GM12878 (cell line): ENCODE results near the gene NLRC5. TPM values are rescaled to one million over a fixed set of nuclear protein-coding genes. Genes with fewer than 3 reads are reported as not detected.

Source experiments
- ATAC-seq: fragments of 200-7000 bp; cut with Tn5 transposase; 3 replicates; pipeline ENCODE4 v1.9.1; 2020; ENCODE audit warnings: mild to moderate bottlenecking, moderate library complexity
- BruUV-seq: library from RNA; stranded (reverse); fragments of 400-500 nt; replicated peaks from 2 replicates; lab custom pipeline; 2021; lab: Mats Ljungman, UMichigan
- CTCF ChIA-PET: fragments of 300-600 bp; sonication (Branson Sonifier 250); formaldehyde crosslinking; extraction: SDS; loops from one replicate; lab custom pipeline; 2021; ENCODE audit warnings: inconsistent platforms; lab: Yijun Ruan, JAX
- POLR2A ChIA-PET: fragments of 350-600 bp; formaldehyde crosslinking; extraction: SDS; loops from one replicate; lab custom pipeline; 2021; ENCODE audit warnings: inconsistent platforms; lab: Charles Lee
- RAD21 ChIA-PET: fragments of 300-600 bp; sonication (Branson Sonifier 250); formaldehyde crosslinking; loops from one replicate; lab custom pipeline; 2023; ENCODE audit warnings: antibody characterized with exemption; ENCODE audit not compliant: unreplicated experiment; lab: Charles Lee
- SMC1A ChIA-PET: fragments of 300-600 bp; sonication (Branson Sonifier 250); formaldehyde crosslinking; loops from one replicate; lab custom pipeline; 2023; ENCODE audit not compliant: unreplicated experiment, uncharacterized antibody; lab: Charles Lee
- DNase-seq: peaks from one replicate; pipeline ENCODE4 v3.0.0-alpha.2; 2011; ENCODE audit warnings: low read depth, low spot score
- FAIRE-seq: peaks from 3 replicates; lab custom pipeline; 2011; peaks lifted over from hg19 to GRCh38; lab: Jason Lieb, UNC
- H2AFZ ChIP-seq: 2 replicates; pipeline ENCODE4 v1.6.0; 2011; ENCODE audit warnings: low read depth, low read length, control low read depth; ENCODE audit not compliant: control insufficient read depth
- H3K27ac ChIP-seq: 2 replicates; pipeline ENCODE4 v1.5.1; 2011; ENCODE audit warnings: control low read depth; ENCODE audit not compliant: control insufficient read depth, insufficient read depth
- H3K27me3 ChIP-seq, 2 experiments: replicated peaks in 1 of 2; 2 replicates each; pipeline versions ENCODE4 v1.6.0 to v1.6.1; 2011; ENCODE audit warnings: low read length in 1 of 2; ENCODE audit not compliant: control insufficient read depth in 2 of 2, insufficient read depth in 2 of 2
- H3K36me3 ChIP-seq, 2 experiments: 2 replicates each; pipeline ENCODE4 v1.5.1; 2011; ENCODE audit warnings: low read length in 1 of 2; ENCODE audit not compliant: control insufficient read depth in 2 of 2, insufficient read depth in 2 of 2
- H3K4me1 ChIP-seq: 2 replicates; pipeline ENCODE4 v1.6.1; 2011; ENCODE audit warnings: mild to moderate bottlenecking, low read length, moderate library complexity, mixed read lengths; ENCODE audit not compliant: control insufficient read depth, insufficient read depth
- H3K4me2 ChIP-seq: 2 replicates; pipeline ENCODE4 v1.6.0; 2011; ENCODE audit warnings: control low read depth; ENCODE audit not compliant: control insufficient read depth, insufficient read depth
- H3K4me3 ChIP-seq: fragments of 200-600 bp; sonication (generic); 2 replicates; pipeline ENCODE4 v1.5.1; 2016
- H3K79me2 ChIP-seq: 2 replicates; pipeline ENCODE4 v1.6.0; 2011; ENCODE audit warnings: low read length; ENCODE audit not compliant: control insufficient read depth, insufficient read depth
- H3K9ac ChIP-seq: 2 replicates; pipeline ENCODE4 v1.8.0; 2011; ENCODE audit warnings: low read length, control low read depth, mixed read lengths; ENCODE audit not compliant: control insufficient read depth, insufficient read depth
- H3K9me3 ChIP-seq: replicated peaks from 3 replicates; pipeline ENCODE4 v1.5.1; 2011; ENCODE audit warnings: mild to moderate bottlenecking, low read length; ENCODE audit not compliant: control insufficient read depth, insufficient read depth
- H4K20me1 ChIP-seq: 2 replicates; pipeline ENCODE4 v1.6.0; 2011; ENCODE audit not compliant: control insufficient read depth, insufficient read depth
- CBFB ChIP-seq: IDR thresholded peaks from 2 replicates; pipeline ENCODE4 v1.6.1; 2016; ENCODE audit warnings: antibody characterized with exemption, low read depth
- CEBPB ChIP-seq, 2 experiments: fragments of 150-350 bp in 1 of 2; IDR thresholded peaks; 2 replicates each; pipeline ENCODE4 v1.6.1; 2012 to 2014; ENCODE audit warnings: low read depth in 2 of 2, low read length in 2 of 2, borderline replicate concordance in 1 of 2, inconsistent platforms in 1 of 2
- CHD2 ChIP-seq: IDR thresholded peaks from 2 replicates; pipeline ENCODE4 v1.6.1; 2011; ENCODE audit warnings: low read depth, low read length, improper control_type of control experiment, borderline replicate concordance
- CREM ChIP-seq: IDR thresholded peaks from 2 replicates; pipeline ENCODE4 v1.6.1; 2014; ENCODE audit warnings: antibody characterized with exemption, low read depth
- EED ChIP-seq: sonication (generic); IDR thresholded peaks from 2 replicates; pipeline ENCODE4 v1.6.1; 2016; ENCODE audit warnings: antibody characterized with exemption, low read depth
- EP300 ChIP-seq, 2 experiments: fragments of 150-350 bp in 1 of 2; IDR thresholded peaks; 2 replicates each; pipeline ENCODE4 v1.6.1; 2011 to 2012; ENCODE audit warnings: low read depth in 2 of 2, low read length in 2 of 2, borderline replicate concordance in 1 of 2, improper control_type of control experiment in 1 of 2, inconsistent platforms in 1 of 2; ENCODE audit not compliant: control insufficient read depth in 1 of 2
- FOXK2 ChIP-seq: fragments of 450-650 bp; IDR thresholded peaks from 2 replicates; pipeline ENCODE4 v1.6.1; 2017; ENCODE audit warnings: mild to moderate bottlenecking, moderate library complexity
- IKZF1 ChIP-seq: fragments of 450-650 bp; conservative IDR thresholded peaks from 2 replicates; pipeline ENCODE4 v1.6.1; 2017; ENCODE audit warnings: antibody characterized with exemption, mild to moderate bottlenecking
- JUNB ChIP-seq: IDR thresholded peaks from 2 replicates; pipeline ENCODE4 v1.6.1; 2016; ENCODE audit warnings: antibody characterized with exemption, mild to moderate bottlenecking
- MYB ChIP-seq: fragments of 150-350 bp; IDR thresholded peaks from 2 replicates; pipeline ENCODE4 v1.6.1; 2014; ENCODE audit warnings: mild to moderate bottlenecking, low read depth, low read length, borderline replicate concordance
- PML ChIP-seq: IDR thresholded peaks from 2 replicates; pipeline ENCODE4 v1.6.1; 2012; ENCODE audit warnings: low read length, inconsistent platforms
- POU2F2 ChIP-seq: IDR thresholded peaks from 3 replicates; pipeline ENCODE4 v1.6.1; 2011; ENCODE audit warnings: low read depth, mild to moderate bottlenecking, low read length, borderline replicate concordance
- RB1 ChIP-seq: fragments of 450-650 bp; formaldehyde crosslinking; IDR thresholded peaks from 2 replicates; pipeline ENCODE4 v1.6.1; 2017; ENCODE audit warnings: mild to moderate bottlenecking, borderline replicate concordance
- SMC3 ChIP-seq: IDR thresholded peaks from 2 replicates; pipeline ENCODE4 v1.6.1; 2011; ENCODE audit warnings: low read length, improper control_type of control experiment, borderline replicate concordance
- TARDBP ChIP-seq: IDR thresholded peaks from 2 replicates; pipeline ENCODE4 v1.6.1; 2016; ENCODE audit warnings: borderline replicate concordance
- WGBS: methylation state at CpG from one replicate; pipeline ENCODE4 v1.1.6; 2016; ENCODE audit warnings: low lambda C conversion rate; ENCODE audit not compliant: insufficient replicate concordance, insufficient coverage; ENCODE audit errors: missing lambda C conversion rate; 5-methylcytosine and 5-hydroxymethylcytosine counted together
- in situ Hi-C: fragments of 300-500 bp; cut with MboI; formaldehyde crosslinking; loops from 9 replicates; pipeline ENCODE4 v1.14.3; 2018; ENCODE audit warnings: mixed read lengths
- intact Hi-C: fragments of 100-400 bp; cut with micrococcal nuclease; formaldehyde crosslinking; loops from one replicate; pipeline ENCODE4 v1.14.2; 2022; ENCODE audit not compliant: unreplicated experiment
- polyA plus RNA-seq, 11 experiments: library from polyadenylated mRNA; depleted of rRNA in 4 of 11; unstranded in 6 of 11; stranded (reverse) in 5 of 11; fragments of >200 nt; fragmentation: Nextera tagmentation in 4 of 11; fragmentation: Illumina TruSeq in 1 of 11; extraction: Ambion mirVana in 4 of 11; extraction: Trizol in 1 of 11; gene quantifications; 1 replicate in 1 of 11; 2 replicates in 10 of 11; pipeline versions ENCODE4 v1.2.1 to v1.2.3, GENCODE V29; 2011 to 2016; ENCODE audit warnings: inconsistent platforms in 2 of 11, missing spikeins in 2 of 11, low read depth in 1 of 11
- total RNA-seq, 4 experiments: library from RNA; depleted of rRNA in 3 of 4; stranded (reverse); fragments of >200 nt in 3 of 4; fragmentation: Illumina TruSeq in 1 of 4; extraction: Trizol in 1 of 4; gene quantifications; 2 replicates each; pipeline versions ENCODE4 v1.2.1 to v1.2.3, GENCODE V29; 2013 to 2021
- TF ChIP-seq, protein P1 (sequence below): IDR thresholded peaks from 2 replicates; pipeline ENCODE4 v1.6.1; 2012; ENCODE audit warnings: low read depth, low read length, improper control_type of control experiment
- TF ChIP-seq, protein P2 (sequence below): fragments of 450-650 bp; IDR thresholded peaks from 2 replicates; pipeline ENCODE4 v1.6.1; 2014; ENCODE audit warnings: mild to moderate bottlenecking
- TF ChIP-seq, protein P3 (sequence below): fragments of 450-650 bp; IDR thresholded peaks from 2 replicates; pipeline ENCODE4 v1.6.1; 2017; ENCODE audit warnings: mild to moderate bottlenecking, moderate library complexity

The NLRC5 gene
- total and polyA plus RNA-seq, 10 of the 15 experiments (the other 5 are each of a cell fraction or from before 2014, with no cell fraction given), result 13.1 to 105 (median 57.3) TPM

- H3K27me3 ChIP-seq, result no peaks in the 10 kb centered on the region
- H3K27ac ChIP-seq, result peak overlapping the region; percentile 54
- H3K4me1 ChIP-seq, result peaks cover 51% of the 10 kb centered on the region
- H3K79me2 ChIP-seq, result peaks cover 36% of the 10 kb centered on the region
- no peak for DNase-seq
- 83% methylated on average over 7 of the region's 7 CpGs for WGBS
- H3K9me3 ChIP-seq, result no peaks in the 10 kb centered on the region
- no peak for FAIRE-seq
- RAD21 ChIA-PET, result interaction anchor here (5.0 to 22.4 kb wide), 5 partner anchors 16 to 60 kb away, joined by 35 to 473 read pairs (median 75); partner anchors contain the start of gene CETP
- H3K9ac ChIP-seq, result peak overlapping the region; percentile 18; the same call in 1 of the 2 replicates
- in situ Hi-C loops, result no loop called here
- H4K20me1 ChIP-seq, result no peaks in the 10 kb centered on the region
- BruUV-seq, result no TSS peak
- H3K36me3 ChIP-seq, result no peaks in the 10 kb centered on the region
- peak overlapping the region; percentile 51; the same call in 1 of the 2 replicates for H3K4me2 ChIP-seq
- H3K4me3 ChIP-seq, result 0 out of 2 replicates have a peak overlapping the region, but pooled peaks have one; percentile 79
- no peak for ATAC-seq
- SMC1A ChIA-PET, result interaction anchor here (2.0 to 31.6 kb wide), 7 partner anchors 8 to 60 kb away, joined by 6 to 604 read pairs (median 60); partner anchors contain the start of gene CETP
- no peak overlapping the region for H2AFZ ChIP-seq
- CTCF ChIA-PET, result interaction anchor here (0.6 to 19.4 kb wide), 9 partner anchors 7 to 199 kb away, joined by 3 to 420 read pairs (median 5); partner anchors contain the start of gene CETP
- intact Hi-C loops, result no loop called here
- POLR2A ChIA-PET, result interaction anchor here (1.0 to 15.9 kb wide), 7 partner anchors 10 to 68 kb away, joined by 3 to 343 read pairs (median 68); no protein-coding TSS in a partner anchor
- TF ChIP-seq, protein P1, sequence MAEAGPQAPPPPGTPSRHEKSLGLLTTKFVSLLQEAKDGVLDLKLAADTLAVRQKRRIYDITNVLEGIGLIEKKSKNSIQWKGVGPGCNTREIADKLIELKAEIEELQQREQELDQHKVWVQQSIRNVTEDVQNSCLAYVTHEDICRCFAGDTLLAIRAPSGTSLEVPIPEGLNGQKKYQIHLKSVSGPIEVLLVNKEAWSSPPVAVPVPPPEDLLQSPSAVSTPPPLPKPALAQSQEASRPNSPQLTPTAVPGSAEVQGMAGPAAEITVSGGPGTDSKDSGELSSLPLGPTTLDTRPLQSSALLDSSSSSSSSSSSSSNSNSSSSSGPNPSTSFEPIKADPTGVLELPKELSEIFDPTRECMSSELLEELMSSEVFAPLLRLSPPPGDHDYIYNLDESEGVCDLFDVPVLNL, result no peak
- no peak for TF ChIP-seq EED
- TF ChIP-seq JUNB, result no peak
- TF ChIP-seq IKZF1, result peak; percentile 63; the same call in 1 of the 2 replicates
- TF ChIP-seq FOXK2, result no peak
- TF ChIP-seq POU2F2, result no peak
- TF ChIP-seq CHD2, result no peak
- TF ChIP-seq CREM, result no peak
- TF ChIP-seq EP300 (IDR thresholded peaks at IDR 0.05; ENCODE audit: borderline replicate concordance in 1 of 2, control insufficient read depth in 1 of 2, low read depth in 2 of 2, low read length in 2 of 2), result no peak
- no peak for TF ChIP-seq SMC3
- TF ChIP-seq MYB, result no peak
- TF ChIP-seq, protein P2, sequence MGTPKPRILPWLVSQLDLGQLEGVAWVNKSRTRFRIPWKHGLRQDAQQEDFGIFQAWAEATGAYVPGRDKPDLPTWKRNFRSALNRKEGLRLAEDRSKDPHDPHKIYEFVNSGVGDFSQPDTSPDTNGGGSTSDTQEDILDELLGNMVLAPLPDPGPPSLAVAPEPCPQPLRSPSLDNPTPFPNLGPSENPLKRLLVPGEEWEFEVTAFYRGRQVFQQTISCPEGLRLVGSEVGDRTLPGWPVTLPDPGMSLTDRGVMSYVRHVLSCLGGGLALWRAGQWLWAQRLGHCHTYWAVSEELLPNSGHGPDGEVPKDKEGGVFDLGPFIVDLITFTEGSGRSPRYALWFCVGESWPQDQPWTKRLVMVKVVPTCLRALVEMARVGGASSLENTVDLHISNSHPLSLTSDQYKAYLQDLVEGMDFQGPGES, result no peak
- TF ChIP-seq, protein P3, sequence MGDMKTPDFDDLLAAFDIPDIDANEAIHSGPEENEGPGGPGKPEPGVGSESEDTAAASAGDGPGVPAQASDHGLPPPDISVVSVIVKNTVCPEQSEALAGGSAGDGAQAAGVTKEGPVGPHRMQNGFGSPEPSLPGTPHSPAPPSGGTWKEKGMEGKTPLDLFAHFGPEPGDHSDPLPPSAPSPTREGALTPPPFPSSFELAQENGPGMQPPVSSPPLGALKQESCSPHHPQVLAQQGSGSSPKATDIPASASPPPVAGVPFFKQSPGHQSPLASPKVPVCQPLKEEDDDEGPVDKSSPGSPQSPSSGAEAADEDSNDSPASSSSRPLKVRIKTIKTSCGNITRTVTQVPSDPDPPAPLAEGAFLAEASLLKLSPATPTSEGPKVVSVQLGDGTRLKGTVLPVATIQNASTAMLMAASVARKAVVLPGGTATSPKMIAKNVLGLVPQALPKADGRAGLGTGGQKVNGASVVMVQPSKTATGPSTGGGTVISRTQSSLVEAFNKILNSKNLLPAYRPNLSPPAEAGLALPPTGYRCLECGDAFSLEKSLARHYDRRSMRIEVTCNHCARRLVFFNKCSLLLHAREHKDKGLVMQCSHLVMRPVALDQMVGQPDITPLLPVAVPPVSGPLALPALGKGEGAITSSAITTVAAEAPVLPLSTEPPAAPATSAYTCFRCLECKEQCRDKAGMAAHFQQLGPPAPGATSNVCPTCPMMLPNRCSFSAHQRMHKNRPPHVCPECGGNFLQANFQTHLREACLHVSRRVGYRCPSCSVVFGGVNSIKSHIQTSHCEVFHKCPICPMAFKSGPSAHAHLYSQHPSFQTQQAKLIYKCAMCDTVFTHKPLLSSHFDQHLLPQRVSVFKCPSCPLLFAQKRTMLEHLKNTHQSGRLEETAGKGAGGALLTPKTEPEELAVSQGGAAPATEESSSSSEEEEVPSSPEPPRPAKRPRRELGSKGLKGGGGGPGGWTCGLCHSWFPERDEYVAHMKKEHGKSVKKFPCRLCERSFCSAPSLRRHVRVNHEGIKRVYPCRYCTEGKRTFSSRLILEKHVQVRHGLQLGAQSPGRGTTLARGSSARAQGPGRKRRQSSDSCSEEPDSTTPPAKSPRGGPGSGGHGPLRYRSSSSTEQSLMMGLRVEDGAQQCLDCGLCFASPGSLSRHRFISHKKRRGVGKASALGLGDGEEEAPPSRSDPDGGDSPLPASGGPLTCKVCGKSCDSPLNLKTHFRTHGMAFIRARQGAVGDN, result peak; percentile 77
- TF ChIP-seq RB1, result no peak
- no peak for TF ChIP-seq CEBPB (IDR thresholded peaks at IDR 0.05; ENCODE audit: borderline replicate concordance in 1 of 2, low read depth in 2 of 2, low read length in 2 of 2)
- TF ChIP-seq CBFB, result no peak
- TF ChIP-seq PML, result no peak
- TF ChIP-seq TARDBP, result no peak
Observed at GRCh38 chr16:56985288-56985961, 3.9 kb upstream of the NLRC5 start.
